Heart left ventricle (tissue), 13 donors: ENCODE data around the gene FGF22.

Experiments used
- POLR2A ChIP-seq, 2 donors: fragments of 450-650 bp; IDR thresholded peaks; one replicate each; pipeline ENCODE4 v1.6.1; 2017; ENCODE audit warnings: antibody characterized with exemption in 2 of 2, mild to moderate bottlenecking in 2 of 2, moderate library complexity in 2 of 2
- TF ChIP-seq, protein P1 (sequence below), 12 donors: fragments of 200-600 bp; sonication (generic) in 4 of 12; IDR thresholded peaks; one replicate each; pipeline versions ENCODE4 v1.5.0 to v1.8.0; 2018 to 2022; ENCODE audit warnings: antibody characterized with exemption in 12 of 12, mild to moderate bottlenecking in 5 of 12
- donor health status: ischemic (EF 13 %, LVEDD 7.1; RV severe dilation, severe dysfunction).
- donor health status: DM: no; HTN: yes; CAD: no.
- donor health status: DM: no; HTN: no; CAD: no.
- donor health status: ischemic (EF 25% LVEDD 6.9; RV normal size, moderate dysfunction).
- donor health status: ischemic (EF 25% LVEDD 5.7; RV mildly dilated, moderate dysfunction).
- donor health status: ischemic (EF 35%, LVEDD 5.7; RV mildly dilated, moderate dysfunction).
- donor health status: nonischemic (EF 11% LVEDD 7.7; RV severe dilation, severe dysfunction).
- donor health status: DM: yes; HTN: yes; CAD: no.
- donor health status: PGD.
- donor health status: ischemic (EF 29% LVEDD 5.4; RV normal size, mild dysfunction).
- donor health status: nonischemic (EF 23%, LVEDD 6.1; RV moderate dilation, normal function).

DNA sequence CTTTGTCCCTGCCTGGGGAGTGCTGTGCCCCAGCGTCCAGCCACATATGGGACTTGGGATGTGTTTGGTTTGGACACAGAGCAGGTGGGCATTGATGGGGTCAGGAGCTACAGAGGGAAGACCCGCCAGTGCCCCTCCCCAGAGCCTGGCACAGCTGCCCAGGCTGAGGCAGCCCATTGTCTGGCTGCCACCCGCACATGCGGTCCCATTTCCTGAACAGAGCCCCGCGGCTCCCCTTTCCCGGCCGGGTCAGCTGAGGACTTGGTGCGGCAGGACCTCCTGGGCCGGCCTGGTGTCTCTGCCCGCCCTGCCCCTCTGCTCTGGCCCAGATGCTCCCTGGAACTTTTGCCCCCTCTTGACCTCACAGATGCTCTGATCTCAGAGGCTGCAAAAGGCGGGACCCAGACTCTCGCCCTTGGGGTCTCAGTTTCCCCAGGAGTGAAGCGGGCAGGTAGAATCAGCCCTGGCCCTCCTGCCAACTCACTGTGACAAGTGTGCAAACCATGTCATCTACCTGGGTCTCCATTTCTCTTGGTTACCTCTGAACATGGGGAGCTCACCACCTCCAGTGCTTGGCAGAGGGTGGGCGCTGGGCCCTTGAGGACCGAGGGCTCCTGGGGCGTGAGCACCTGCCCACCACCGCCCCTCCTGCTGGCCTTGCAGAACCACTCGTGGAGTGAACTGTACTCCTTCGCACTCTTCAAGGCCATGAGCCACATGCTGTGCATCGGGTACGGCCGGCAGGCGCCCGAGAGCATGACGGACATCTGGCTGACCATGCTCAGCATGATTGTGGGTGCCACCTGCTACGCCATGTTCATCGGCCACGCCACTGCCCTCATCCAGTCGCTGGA is 32.2 kb upstream of the FGF22 start:
- TF ChIP-seq, protein P1, sequence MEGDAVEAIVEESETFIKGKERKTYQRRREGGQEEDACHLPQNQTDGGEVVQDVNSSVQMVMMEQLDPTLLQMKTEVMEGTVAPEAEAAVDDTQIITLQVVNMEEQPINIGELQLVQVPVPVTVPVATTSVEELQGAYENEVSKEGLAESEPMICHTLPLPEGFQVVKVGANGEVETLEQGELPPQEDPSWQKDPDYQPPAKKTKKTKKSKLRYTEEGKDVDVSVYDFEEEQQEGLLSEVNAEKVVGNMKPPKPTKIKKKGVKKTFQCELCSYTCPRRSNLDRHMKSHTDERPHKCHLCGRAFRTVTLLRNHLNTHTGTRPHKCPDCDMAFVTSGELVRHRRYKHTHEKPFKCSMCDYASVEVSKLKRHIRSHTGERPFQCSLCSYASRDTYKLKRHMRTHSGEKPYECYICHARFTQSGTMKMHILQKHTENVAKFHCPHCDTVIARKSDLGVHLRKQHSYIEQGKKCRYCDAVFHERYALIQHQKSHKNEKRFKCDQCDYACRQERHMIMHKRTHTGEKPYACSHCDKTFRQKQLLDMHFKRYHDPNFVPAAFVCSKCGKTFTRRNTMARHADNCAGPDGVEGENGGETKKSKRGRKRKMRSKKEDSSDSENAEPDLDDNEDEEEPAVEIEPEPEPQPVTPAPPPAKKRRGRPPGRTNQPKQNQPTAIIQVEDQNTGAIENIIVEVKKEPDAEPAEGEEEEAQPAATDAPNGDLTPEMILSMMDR (IDR thresholded peaks at IDR 0.05), result no peak
- no peak for TF ChIP-seq POLR2A (IDR thresholded peaks at IDR 0.05)
